ENCODE measurements around the gene CTIF. TPM values are rescaled to one million over a fixed set of nuclear protein-coding genes. Genes with fewer than 3 reads are reported as not detected.

Gene CTIF
- total RNA-seq, 6 experiments from 2014 or later: 77.6 to 100 (median 79.2) TPM

- Mint-ChIP-seq H3K27me3 (ENCODE audit: insufficient read depth) (no peaks in the 10 kb centered on the region; the same call in none of the 2 replicates), H3K4me3 (no peak overlapping the region), H3K36me3 (ENCODE audit: low read depth) (peaks cover 8% of the 10 kb centered on the region), H3K9me3 (no peaks in the 10 kb centered on the region), H3K4me1 (ENCODE audit: low read depth) (peaks cover 31% of the 10 kb centered on the region), H3K27ac (no peak overlapping the region)
- TF ChIP-seq CTCF (IDR thresholded peaks at IDR 0.05): no peak
- no peak for DNase-seq
Measured at GRCh38 chr18:48678237-48679115, 139.6 kb downstream of the CTIF start.

GRCh38 chr18:48679236-48679635 lies 140.4 kb downstream of the CTIF start:
- no peak for TF ChIP-seq CTCF (IDR thresholded peaks at IDR 0.05)
- H3K27ac Mint-ChIP-seq: no peak overlapping the region
- peaks cover 8% of the 10 kb centered on the region for H3K36me3 Mint-ChIP-seq (ENCODE audit: low read depth)
- H3K9me3 Mint-ChIP-seq: no peaks in the 10 kb centered on the region
- H3K4me1 Mint-ChIP-seq (ENCODE audit: low read depth): peaks cover 24% of the 10 kb centered on the region
- no peaks in the 10 kb centered on the region; the same call in none of the 2 replicates for H3K27me3 Mint-ChIP-seq (ENCODE audit: insufficient read depth)
- DNase-seq: no peak
- no peak overlapping the region for H3K4me3 Mint-ChIP-seq

GRCh38 chr18:48680339-48681250 lies 141.8 kb downstream of the CTIF start:
- TF ChIP-seq CTCF (IDR thresholded peaks at IDR 0.05): no peak
- Mint-ChIP-seq H3K27me3 (ENCODE audit: insufficient read depth) (no peaks in the 10 kb centered on the region; the same call in none of the 2 replicates), H3K4me3 (no peak overlapping the region), H3K27ac (no peak overlapping the region), H3K9me3 (no peaks in the 10 kb centered on the region), H3K4me1 (ENCODE audit: low read depth) (peaks cover 16% of the 10 kb centered on the region), H3K36me3 (ENCODE audit: low read depth) (peaks cover 8% of the 10 kb centered on the region)
- DNase-seq: no peak

GRCh38 chr18:48682768-48683167 lies 143.9 kb downstream of the CTIF start:
- Mint-ChIP-seq H3K4me3 (no peak overlapping the region), H3K4me1 (ENCODE audit: low read depth) (peaks cover 13% of the 10 kb centered on the region; the same call in 1 of the 2 replicates), H3K27ac (no peak overlapping the region), H3K27me3 (ENCODE audit: insufficient read depth) (peaks cover 2% of the 10 kb centered on the region), H3K9me3 (no peaks in the 10 kb centered on the region), H3K36me3 (ENCODE audit: low read depth) (peaks cover 13% of the 10 kb centered on the region)
- no peak for TF ChIP-seq CTCF (IDR thresholded peaks at IDR 0.05)
- DNase-seq: no peak

GRCh38 chr18:48683197-48683596 lies 144.4 kb downstream of the CTIF start:
- H3K36me3 Mint-ChIP-seq (ENCODE audit: low read depth): peaks cover 13% of the 10 kb centered on the region
- peaks cover 11% of the 10 kb centered on the region; the same call in 1 of the 2 replicates for H3K4me1 Mint-ChIP-seq (ENCODE audit: low read depth)
- H3K9me3 Mint-ChIP-seq: no peaks in the 10 kb centered on the region
- no peak overlapping the region for H3K27ac Mint-ChIP-seq
- DNase-seq: no peak
- no peak overlapping the region for H3K4me3 Mint-ChIP-seq
- H3K27me3 Mint-ChIP-seq (ENCODE audit: insufficient read depth): peaks cover 2% of the 10 kb centered on the region
- no peak for TF ChIP-seq CTCF (IDR thresholded peaks at IDR 0.05)
